SH-SY5Y (cell line): ENCODE results near the gene GRAMD2A.

Source experiments
- GATA2 ChIP-seq: IDR thresholded peaks from 2 replicates; pipeline ENCODE4 v1.6.1; 2011; ENCODE audit warnings: mild to moderate bottlenecking, low read depth, low read length
- GATA3 ChIP-seq: IDR thresholded peaks from 2 replicates; pipeline ENCODE4 v1.6.1; 2011; ENCODE audit warnings: low read depth, mild to moderate bottlenecking, low read length, moderate library complexity

Gene GRAMD2A

GRCh38 chr15:72201391-72201921 is 3.9 kb upstream of the GRAMD2A start:
- no peak for TF ChIP-seq GATA3
- no peak for TF ChIP-seq GATA2

GRCh38 chr15:72200395-72201237 is 3.0 kb upstream of the GRAMD2A start:
- TF ChIP-seq GATA2 (no peak), GATA3 (no peak)

GRCh38 chr15:72199721-72200212 is 2.2 kb upstream of the GRAMD2A start:
- no peak for TF ChIP-seq GATA3

- TF ChIP-seq GATA3 (no peak), GATA2 (no peak)
Observed at GRCh38 chr15:72199205-72199515, 1.6 kb upstream of the GRAMD2A start.

GRCh38 chr15:72198356-72199204 is 993 bp upstream of the GRAMD2A start:
- TF ChIP-seq GATA3, result no peak
- no peak for TF ChIP-seq GATA2

DNA sequence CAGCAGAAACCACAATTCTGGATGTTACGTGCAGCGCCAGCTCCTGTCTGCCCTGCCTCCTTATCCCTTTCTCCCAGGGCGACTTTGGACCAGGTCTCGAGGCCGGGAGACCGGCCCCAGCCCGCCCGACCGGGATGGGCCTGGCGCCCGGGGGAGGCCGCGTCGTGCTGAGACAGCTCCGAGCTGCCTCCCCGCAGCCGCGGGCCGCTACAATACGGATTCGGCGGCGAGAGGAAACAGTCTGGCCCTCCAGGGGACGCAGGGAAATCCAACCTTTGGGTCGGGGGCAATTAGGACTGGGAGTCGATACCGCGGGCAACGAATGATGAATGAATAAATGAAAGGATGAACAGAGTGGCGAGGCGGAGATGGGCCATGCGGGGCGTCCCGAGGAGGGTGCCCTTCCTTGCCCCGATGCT is 537 bp downstream of the GRAMD2A start:
- TF ChIP-seq GATA3 (no peak), GATA2 (no peak)

GRCh38 chr15:72196409-72197040 is 1.1 kb downstream of the GRAMD2A start:
- TF ChIP-seq GATA2, result no peak
- TF ChIP-seq GATA3, result no peak

DNA sequence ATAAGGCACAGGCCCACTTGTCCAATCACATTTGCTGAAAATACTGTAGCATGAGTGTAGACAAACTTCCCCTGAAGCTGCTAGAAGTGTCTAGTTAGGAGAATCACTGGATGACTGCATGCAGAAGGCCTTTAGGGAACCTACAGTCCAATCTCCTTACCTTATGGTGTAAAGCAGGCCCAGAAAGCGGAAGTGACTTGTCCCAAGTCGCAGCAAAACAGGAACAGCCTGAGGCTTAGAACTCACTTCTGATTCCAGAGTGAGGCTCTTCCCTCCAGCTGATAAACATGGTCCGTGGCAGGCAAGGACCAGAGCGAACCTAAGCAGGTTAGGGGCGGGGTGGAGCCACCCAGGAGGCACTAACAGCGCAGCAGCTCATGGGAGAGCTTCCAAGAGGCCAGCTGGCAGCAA is 2.5 kb downstream of the GRAMD2A start:
- TF ChIP-seq GATA3, result no peak
- TF ChIP-seq GATA2, result no peak

- TF ChIP-seq GATA3, result no peak
Observed at GRCh38 chr15:72193836-72194396, 3.7 kb downstream of the GRAMD2A start.

GRCh38 chr15:72192416-72192815 is 5.2 kb downstream of the GRAMD2A start:
- TF ChIP-seq GATA2, result no peak
- TF ChIP-seq GATA3, result no peak

- TF ChIP-seq GATA3, result no peak
- TF ChIP-seq GATA2, result no peak
Observed at GRCh38 chr15:72189250-72189902, 8.2 kb downstream of the GRAMD2A start.

DNA sequence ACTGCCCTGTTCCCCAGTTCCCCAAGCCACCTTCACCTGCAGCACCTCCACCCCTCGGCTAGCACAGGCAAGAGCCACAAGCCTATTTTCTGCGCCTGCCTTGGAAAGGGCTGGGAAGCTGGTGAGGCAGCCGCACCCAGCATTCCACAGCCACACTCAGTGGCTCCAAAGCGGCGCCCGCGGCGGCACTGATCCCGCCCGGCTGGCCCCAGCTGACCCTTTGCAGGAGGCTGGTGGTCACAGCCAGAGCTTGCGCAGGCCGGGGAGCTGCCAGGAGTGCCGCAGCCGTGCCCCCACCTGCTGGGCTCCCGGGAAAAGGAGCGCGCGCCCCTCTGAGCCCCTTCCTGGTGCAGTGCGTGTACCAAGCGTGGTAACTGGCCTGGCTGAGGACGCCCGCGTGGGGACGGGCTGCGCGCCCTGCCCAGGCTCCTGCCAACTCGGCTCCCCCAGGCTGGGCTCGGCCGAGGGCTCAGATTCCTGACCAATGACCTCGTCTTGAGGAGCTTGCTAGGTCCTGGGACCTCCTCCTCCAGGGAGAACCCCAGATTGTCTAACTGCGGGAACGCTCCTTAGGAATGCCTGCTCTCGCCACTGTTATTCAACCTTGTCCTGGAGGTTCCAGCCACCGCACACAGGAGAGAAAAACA is 13.3 kb downstream of the GRAMD2A start:
- TF ChIP-seq GATA3 (no peak), GATA2 (no peak)

- TF ChIP-seq GATA3 (no peak), GATA2 (no peak)
Observed at GRCh38 chr15:72183781-72184164, 13.8 kb downstream of the GRAMD2A start.
